NCI-H146 (cell line): Measurements from ENCODE around the gene CGB7.

Experiments
- DNase-seq: peaks from one replicate; lab custom pipeline; 2025; lab: John Stamatoyannopoulos, UW

The CGB7 gene

DNA sequence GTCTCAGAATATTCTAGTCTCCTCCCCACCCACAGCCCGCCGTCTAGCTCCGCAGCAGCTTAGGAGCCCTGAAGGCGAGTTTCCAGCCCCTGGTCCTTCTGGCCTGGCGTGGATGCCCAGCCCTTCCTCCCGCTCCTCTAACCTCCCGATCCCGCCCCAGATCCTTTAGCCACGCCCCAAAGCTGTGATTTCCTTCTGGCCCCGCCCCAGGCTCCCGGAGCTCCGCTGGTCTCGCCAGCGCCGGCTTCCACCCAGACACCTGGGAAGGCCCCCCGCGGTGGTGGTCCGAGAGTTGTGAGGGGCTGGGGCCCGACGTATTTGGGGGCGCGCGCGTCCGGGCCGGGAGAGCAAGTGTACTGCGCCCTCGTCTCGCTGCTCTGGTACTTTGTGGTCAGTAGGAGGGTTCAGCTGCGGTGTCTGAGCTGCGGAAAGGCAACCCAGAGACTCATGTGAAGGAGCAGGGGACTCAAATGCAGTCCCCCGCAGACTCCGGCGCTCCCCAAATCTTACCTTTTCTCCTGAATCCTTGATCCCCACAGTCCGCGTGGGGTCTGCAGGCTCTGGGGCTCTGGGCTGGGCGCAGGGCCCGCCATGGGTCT, at the start of gene CGB7:
Gene CGB7, minus strand, starts transcription at position 114 of the 599 bp plus-strand sequence. CDS start 2,374 bp downstream, outside the sequence.
- peak; percentile 56 for DNase-seq

DNA sequence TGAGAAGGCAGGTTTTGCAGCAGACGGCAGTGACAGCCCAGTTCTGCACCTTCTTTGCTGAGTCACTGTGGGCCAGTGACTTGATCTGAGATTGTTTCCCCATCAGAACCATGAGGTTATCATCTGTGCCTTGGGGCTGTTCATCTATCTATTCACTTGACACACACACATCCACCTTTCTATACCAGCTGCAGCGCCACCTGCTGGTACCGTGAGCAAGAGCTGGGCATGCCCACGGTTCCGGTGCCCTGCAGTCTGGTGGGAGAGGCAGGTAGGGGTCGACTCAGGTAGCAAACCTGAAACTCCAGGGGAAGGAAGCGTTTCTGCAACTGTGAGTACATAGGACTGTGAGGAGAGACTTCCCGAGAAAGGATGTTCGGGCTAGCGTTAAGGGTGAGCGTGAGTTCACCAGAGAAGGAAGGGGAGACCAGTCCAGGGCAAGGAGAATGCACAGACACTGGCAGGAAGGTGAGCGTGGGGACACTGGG, 49.1 kb upstream of the CGB7 start:
- DNase-seq, result peak; percentile 40

DNA sequence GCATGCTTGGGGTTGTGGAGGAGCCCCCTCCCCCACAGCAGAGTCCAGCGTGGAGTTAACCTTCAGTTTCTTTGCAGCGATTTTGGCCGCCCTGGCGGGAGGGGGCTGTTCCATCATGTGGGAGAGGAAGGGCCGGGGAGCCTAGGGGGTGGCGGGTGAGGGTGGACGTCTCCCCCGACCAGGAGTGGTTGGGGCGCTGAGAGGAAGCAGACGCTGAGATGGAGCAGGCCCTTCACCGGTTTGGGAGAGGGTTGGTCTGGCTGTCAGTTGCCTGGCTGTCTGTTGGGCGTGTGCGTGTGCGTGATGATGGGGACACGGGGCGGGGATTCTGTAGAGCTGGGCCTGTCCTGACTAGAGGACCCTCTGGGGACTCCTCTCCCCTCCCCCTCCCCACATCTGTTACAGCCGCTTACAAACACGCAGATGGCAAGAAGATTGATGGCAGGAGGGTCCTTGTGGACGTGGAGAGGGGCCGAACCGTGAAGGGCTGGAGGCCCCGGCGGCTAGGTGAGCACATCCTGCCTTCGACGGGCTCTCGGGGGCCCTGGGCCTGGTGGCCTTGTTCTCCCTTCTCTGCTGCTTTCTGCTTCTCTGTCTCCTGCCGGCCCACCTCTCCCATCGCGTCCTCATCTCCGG, 46.8 kb upstream of the CGB7 start:
- no peak for DNase-seq

DNA sequence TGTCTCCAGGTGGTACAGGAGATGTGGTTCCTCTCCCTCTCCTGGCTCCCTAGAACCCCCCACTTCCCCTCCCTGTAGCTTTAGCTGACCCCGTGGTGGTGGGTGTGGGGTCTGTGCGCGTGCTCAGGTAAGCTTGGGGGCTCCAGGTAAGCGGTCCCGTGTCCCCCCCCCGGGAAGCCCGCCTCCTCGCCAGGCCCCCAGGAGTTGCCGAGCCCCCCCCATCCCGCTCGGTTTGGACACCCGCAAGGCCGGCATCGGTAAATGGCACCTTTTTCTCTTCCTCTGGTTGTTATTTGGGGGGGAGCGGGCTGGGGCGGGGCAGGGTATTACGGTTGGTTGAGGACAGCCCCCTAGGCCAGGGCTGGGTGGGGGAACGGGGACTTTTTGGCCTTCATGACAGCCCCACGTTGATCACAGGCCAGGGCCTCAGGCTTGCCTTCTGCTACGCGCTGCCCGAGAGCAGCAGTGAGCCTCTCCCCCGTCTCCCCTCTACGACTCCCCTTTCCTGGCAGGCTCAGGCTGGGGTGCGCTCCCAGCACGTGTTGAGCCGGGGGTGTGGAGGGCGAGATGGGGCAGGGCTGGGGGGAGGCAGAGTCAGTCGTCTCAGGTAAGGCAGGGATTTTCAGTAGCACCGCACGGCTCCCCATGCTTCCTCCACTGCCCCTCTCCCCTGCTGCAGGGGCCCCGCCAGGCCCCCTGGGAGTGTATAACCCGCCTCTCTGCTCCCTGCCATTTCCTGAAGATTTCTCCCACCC, 46.0 kb upstream of the CGB7 start:
- no peak for DNase-seq

DNA sequence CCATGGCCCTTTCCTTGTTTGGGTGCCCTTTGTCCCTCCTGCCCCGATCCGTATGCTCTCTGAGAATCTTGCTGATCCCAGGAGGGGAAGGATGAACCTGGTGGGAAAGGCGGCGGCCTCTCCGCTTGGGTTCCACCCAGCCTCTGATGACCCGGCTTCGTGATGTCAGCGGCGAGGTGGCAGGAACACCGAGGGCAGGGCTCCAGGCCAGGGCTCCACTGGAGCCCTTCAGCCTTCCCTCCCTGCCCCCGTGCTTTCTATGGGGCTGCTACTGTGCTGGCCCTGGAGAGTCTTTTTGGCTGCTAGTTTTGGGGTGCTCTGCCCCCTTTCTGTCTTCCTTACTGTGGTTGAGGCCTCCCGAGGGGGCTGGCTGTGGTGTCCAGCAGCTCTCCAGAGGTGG, 44.8 kb upstream of the CGB7 start:
- DNase-seq, result no peak

DNA sequence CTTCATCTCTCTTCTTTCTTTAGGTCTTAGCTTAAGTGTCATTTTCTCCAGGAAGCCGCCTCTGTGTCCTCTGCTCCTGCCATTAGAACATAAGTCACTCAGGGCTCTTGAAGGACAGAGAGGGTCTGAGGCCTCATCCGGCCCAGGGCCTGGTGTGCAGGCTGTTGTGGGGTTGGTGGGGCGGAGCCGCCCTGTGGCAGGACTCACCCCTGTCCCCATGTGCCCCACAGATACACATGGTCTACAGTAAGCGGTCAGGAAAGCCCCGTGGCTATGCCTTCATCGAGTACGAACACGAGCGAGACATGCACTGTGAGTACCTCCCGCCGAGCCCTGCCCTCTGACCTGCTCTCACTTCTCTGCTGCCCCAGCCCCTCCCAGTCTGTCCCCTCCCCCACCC, 43.6 kb upstream of the CGB7 start:
- no peak for DNase-seq

DNA sequence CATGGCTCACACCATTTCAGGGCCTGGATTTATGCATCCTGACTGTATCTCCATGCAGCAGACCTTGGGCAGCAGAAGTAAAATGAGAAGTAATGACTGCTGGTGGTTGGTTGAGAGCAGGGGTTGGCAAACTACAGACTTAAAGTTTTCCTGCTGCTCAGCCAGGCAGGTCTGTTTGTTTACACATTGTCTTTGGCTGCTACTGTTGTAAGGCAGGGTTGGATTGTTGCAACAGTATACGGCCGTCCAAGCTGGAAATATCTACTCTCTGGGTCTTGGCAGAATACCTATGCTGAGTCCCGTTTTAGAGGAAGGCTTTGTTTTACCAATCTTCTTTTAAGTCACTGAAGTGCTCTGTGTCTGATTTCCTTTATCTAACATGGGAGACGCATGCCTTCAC, 41.2 kb upstream of the CGB7 start:
- DNase-seq, result no peak

DNA sequence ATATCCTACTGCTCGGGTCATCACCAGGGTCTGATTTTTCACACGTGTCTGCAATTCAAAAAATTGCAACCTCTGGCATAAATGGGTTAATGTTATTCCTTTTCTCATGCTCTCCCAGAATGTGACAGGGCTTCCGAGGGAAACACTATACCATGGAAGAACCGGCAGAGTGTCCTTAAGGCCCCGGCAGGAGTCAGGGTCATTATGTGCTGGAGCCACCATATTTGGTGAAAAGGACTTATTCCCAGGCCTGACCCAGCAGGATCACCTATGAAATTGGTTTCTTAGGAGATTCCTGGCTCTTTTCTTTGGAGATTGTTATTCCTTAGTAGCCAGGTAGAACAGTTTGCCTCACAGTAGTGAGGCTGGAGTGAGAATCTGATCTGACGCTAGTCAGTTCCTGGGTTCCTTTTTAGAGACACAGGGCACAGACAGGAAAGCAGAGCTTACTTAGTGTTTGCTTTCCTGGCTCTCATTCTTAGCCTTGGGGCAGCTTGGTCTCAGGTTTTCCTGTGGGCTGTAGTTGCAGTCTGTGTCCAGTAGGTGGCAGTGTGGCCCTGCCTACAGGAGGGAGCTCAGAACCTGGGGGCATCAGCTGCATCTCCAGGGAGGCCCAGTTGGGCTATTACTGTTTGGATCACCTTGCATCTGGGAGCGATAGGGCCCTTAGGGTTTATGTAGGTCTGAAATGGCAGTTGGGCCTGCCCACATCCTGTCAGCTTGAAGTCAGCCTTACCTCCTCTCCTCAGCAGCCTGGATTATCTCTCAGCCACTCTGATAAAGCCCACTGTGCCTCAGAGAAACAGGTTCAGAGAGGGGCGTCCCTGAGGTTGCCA, 40.1 kb upstream of the CGB7 start:
- peak; percentile 72 for DNase-seq

DNA sequence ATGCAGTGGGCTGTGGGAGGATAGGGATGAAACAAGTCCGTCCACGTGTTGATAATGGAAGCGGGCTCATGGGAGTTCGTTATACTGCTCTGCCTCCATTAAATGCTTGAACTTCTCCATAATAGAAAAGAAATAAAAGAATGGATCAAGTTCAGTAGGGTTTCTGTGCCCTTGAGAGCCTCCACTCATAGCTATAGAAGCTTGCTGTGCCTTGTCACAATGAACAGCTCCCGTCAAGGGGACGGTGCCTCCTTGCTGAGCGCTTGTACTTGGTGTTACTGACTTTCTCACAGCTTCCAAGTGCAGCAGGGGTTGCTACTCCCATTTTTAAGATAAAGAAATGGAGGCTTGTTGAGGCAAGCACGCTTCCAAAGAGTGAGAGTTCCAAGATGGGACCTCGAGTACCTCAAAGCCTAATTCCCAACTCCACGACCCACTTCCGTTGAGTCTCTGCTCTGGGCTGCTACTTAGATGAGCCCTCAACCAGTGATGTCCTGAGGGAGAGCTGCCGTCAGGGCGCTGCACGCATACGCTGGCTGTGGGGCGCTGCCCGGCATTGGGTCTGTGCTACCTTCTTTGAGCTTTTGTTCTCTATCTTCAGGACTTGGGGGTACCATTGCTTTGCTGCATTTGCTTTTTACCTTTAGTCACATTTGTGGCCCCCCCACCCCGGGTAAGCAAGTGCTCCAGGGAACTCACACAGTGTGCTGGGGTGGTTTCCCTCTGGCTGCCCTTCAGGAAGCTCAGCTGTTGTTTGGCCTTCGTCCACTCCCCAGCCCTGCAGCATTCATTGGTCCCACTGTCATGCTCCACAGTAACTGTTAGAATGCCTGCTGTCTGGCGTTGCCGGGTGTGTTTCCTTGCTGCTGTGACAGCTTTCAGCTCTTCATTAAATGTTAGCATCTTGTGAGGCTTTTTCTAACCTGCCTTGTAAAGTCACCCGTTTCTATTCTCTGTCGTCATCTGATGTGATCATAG, 37.2 kb upstream of the CGB7 start:
- DNase-seq, result no peak

DNA sequence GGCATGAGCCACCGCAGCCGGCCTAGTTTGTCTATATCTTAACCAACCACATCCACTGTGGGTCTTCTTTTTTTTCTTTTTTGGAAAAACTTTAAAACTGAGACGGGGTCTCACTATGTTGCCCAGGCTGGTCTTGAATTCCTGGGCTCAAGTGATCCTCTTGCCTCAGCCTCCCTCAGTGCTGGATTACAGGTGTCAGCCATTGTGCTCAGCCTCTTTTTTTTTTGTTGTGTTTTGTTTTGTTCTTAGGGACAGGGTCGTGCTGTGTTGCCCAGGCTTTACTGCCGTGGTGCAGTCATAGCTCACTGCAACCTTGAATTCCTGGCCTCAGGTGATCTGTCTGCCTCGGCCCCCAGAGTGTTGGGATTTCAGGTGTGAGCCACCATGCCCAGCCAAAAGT, 35.1 kb upstream of the CGB7 start:
- no peak for DNase-seq

DNA sequence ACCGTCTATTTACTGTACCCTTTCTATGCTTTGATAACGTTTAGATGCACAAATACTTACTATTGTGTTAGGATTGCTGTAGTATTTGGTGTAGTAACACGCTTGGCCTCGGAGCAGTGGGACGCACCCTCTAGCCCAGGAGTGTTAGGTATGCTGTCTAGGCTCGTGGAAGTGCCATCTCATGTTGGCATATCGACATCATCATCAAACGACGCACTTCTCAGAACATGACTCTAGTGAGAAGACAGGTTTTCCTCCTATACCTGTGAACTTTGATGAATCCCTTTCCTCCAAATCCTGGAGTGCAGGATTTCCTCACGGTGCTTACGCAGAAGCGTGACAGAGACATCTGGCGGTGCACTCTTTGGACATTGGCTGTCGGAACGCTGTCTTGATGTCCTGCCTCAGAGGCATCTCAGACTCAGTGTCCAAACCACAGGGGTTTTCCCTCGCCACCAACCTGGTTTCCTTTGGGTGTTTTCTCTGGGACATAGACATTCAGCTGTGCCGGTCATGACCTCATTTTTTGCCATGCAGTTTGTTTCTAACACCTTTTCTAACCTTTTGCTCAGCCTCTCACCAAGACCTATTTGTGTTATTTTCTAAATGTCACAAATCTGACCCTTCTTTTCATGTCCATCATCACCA, 34.0 kb upstream of the CGB7 start:
- no peak for DNase-seq

DNA sequence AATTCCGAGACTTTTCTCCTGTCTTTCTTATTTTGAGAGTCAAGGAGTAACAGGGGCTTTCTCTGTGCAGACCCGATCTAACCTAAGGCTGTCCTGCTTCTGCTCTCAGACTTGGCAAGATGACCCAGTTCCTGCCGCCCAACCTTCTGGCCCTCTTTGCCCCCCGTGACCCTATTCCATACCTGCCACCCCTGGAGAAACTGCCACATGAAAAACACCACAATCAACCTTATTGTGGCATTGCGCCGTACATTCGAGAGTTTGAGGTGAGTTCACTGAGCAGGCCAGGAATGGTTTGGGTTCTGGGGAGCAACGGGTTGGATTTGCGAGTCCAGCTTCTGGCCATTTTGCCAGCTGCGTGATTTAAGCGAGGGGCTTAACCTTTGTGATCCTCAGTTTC, 28.7 kb upstream of the CGB7 start:
- DNase-seq, result no peak

DNA sequence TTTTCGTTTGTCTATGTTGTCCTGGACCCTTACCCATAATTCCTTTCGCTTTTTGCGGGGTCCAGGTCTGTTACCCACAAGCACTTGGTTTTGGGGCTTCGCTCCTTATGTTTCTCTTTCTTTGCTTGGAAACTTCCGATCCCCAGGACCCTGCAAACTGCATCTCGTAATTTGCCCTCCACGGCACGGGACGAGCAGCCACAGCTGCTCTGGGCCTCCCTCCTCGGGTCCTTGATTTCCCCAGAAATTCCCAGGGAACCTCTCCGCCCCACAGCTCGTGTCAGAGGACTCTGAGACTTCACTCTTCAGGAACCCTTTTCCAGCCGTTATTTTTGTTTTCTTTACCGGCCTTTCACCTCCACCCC, 28.3 kb upstream of the CGB7 start:
- DNase-seq, result no peak

DNA sequence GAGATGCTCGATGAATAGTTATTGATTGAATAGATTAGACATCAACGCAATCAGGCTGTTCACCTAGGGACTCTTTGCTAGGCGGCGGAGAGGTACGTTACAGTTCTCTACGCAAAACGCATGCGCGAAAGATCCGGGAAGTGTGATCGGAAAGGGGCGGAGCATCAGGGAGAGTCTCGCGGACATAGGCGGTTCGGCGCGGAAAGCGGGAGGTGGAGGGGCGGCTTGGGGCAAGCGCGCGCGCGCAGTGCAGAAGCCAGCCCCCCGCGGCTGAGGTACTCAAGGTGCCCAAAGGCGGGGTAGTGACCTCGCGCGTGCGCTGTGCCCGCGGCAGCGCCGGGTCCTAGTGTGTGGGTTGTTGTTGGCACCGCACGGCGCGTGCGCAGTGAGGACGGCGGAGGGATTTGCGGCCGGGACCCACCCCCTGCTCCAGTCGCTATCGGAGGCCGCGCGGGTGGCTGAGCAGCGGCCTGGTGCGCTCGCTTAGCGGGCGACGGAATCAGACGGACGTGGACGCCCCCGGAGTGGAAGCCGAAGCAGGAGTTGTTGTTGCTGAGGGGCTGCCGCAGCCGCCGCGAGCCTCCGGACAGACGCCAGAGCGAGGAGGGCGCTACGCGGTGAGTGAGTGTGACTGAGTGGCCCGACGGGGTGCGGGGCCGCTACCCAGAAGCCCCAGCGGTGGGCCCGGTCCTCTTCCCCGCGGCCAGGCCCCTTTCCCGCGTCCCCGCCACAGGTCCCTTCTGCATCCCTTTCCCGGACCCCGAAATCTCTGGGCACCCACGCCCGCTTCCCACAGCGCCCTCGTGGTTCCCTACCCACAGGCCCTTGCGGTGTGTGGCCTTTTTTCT, 27.7 kb upstream of the CGB7 start, which contains the start of gene SNRNP70:
Gene SNRNP70, plus strand, starts transcription at position 432 of the 848 bp plus-strand sequence. CDS start 964 bp downstream, outside the sequence.
- DNase-seq, result peak; percentile 100

DNA sequence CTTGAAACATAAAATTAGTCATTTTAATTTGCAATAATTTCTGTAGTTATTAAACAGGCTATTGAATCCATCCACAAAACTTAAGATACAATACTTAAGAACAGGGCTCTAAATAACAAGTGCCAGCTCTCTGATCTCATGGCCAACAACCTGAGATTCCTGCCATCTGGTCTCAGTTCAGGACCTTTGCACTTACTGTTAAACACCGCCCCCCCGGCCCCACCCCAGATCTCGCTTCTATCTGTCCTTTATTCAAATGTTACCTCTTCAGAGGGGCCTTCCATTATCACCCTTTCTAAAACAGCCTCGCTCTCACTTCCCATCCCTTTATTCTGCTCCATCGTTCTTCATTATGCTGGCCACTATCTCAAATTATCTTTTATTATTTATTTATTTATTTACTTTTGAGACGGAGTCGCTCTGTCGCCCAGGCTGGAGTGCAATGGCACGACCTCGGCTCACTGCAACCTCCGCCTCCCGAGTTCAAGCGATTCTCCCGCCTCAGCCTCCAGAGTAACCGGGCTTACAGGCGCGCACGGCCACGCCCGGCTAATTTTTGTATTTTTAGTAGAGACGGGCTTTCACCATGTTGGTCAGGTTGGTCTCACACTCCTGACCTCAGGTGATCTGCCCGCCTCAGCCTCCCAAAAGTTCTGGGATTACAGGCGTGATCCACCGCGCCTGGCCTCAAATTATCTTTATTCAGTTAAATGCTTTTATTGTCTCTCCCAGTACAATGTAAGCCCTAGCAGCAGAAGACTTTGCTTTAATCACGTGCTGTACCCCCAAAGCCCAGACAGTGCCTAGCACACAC, 26.9 kb upstream of the CGB7 start:
- peak; percentile 61 for DNase-seq

DNA sequence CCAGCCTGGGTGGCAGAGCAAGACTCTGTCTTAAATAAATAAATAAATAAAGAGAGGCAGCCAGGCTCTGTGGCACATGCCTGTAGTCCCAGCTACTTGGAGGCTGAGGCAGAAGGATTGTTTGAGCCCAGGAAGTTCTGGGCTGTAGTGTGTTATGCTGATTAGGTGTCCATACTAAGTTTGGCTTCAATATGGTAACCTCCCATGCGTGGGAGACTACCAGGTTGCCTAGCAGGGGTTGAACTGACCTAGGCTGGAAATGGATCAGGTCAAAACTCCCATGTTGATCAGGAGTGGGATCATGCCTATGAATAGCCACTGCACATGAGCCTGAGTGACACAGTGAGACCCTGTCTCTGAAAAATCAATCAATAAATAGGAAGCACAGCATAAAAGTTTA, 23.7 kb upstream of the CGB7 start:
- DNase-seq, result no peak

DNA sequence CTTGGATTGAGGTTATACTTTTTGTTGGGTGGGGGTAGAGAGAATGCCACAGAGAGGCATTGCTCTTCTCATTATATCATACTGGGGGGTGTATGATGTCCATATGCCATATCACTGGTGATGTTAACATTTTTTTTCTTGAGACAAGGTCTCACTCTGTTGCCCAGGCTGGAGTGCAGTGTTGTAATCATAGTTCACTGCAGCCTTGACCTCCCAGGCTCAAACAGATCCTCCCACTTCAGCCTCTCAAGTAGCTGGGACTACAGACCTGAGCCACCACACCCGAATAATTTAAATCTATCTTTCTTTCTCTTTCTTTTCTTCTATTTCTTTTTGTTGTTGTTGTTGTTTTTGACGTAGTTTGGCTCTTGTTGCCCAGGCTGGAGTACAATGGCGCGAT, 22.8 kb upstream of the CGB7 start:
- DNase-seq, result no peak

DNA sequence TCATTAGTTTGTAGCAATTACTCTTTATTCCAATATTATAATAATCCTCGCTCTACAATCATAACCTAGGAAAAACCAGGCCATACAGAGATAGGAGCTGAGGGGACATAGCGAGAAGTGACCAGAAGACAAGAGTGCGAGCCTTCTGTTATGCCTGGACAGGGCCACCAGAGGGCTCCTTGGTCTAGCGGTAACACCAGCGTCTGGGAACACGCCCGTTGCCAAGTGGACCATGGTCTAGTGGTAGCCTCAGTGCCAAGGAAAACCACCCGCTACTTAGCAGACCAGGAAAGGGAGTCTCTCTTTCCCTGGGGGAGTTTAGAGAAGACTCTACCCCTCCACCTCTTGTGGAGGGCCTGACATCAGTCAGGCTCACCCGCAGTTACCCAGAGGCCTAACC, 17.3 kb upstream of the CGB7 start:
- DNase-seq, result peak; percentile 60
